A549 treated with RU486 at 1 μM for 4 hours (cell line): Measurements from ENCODE around the gene RBKS. TPM values are rescaled to one million over a fixed set of nuclear protein-coding genes. Genes with fewer than 3 reads are reported as not detected.

Experiments
- total RNA-seq: library from RNA; stranded (reverse); fragments of 200-300 nt; extraction: Qiagen RNA extraction; gene quantifications from 5 replicates; pipeline ENCODE4 v1.2.3, GENCODE V29; 2022; ENCODE audit warnings: low read depth

The RBKS gene
- total RNA-seq, result 6.0 to 8.9 TPM (median 8.0 TPM) in 5 replicates

DNA sequence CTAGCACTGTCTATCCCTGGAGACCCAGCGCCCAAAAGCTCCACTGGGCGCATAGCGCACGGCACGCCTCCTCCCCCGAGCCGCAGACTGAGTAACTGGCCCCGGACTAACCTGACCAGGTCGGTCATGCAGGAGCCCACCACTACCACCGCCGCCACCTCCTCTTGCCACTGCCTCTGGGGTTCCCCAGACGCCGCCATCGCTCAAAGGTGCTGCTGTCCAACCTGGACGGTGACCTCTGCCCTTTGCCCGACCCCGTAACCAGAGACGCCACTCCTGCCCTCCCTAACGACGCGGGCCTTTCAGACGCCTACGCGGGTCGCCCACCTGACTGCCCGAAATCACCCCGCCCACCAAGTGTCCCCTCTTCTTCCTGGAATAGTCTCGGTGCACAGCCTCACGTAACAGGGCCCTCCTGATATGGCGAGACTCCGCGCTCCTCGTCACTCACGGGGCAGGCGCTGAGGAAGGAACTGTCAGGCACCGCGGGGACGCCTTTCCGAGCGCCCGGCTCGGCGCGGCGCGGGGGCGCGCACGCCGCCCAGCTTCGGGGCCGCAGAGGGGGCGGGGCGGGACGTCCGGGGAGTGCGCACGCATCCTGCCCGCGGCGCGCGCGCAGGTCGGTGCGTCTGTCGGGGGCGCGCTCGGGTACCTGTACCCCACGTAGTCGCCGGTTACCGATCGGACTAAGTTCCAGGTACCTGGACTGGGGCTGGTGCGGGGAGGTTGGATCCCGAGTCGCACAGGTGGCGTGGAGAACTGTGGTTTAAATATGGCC, at the start of gene RBKS, which contains the start of gene BABAM2:
Gene RBKS, minus strand, starts transcription at position 242 of the 778 bp plus-strand sequence. Its CDS starts 42 bp downstream, at position 200.
Gene BABAM2, plus strand, starts transcription at position 584 of the 778 bp plus-strand sequence. CDS start 3,828 bp downstream, outside the sequence.

DNA sequence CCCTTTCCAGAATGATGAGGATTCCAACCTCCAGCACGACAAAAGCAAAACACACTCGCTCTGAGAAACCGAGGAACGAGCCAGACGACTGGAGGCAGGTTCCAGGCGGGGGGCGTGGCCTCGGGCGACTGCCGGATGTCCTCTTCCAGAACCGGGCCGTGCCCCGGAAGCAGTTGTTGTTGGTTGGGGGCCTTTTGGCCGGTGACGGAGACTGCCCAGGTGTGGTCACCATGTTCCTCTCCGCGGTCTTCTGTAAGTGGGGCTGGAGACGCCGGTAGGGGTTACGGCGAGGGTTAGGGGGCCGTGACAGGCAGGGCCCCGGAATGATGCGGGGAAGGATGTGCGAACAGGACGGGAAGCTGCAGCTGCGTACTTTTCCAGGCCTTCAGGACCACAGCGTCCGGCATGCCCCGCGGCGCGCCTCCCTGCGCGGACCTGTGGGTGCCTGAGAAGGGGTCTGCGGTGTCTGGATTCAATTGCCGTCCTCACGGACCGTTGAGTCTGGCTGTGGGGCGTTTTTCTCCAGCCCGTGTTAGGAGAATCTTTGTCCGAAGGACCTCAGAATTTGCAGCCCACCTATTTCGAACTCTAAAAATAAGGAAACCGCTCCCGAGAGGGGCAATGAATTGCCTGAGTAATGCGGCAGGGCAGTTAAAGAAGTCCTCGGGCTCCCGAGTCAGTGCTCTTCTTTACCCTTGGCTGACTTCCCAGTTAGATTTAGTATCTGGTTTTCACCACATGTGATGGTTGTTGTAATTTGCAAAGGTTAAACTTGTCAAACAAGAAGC, 118.4 kb downstream of the RBKS start, which contains the start of gene MRPL33:
Gene MRPL33, plus strand, starts transcription at position 172 of the 788 bp plus-strand sequence. Its CDS starts 59 bp downstream, at position 231.

Other genes with a start within 250 kb of the RBKS start
- 26.9 to 33.7 TPM (median 31.6 TPM) in 5 replicates for gene SUPT7L, start 226.8 kb downstream of the RBKS start, total RNA-seq
- gene SLC4A1AP, start 226.5 kb downstream of the RBKS start, total RNA-seq, result 28.0 to 37.1 TPM (median 31.5 TPM) in 5 replicates
- 282 to 542 TPM (median 292 TPM) in 5 replicates for gene MRPL33, start 118.7 kb downstream of the RBKS start, total RNA-seq
- gene BABAM2, start 342 bp upstream of the RBKS start, total RNA-seq, result 46.0 to 51.9 TPM (median 46.8 TPM) in 5 replicates